Measurements from ENCODE around the gene GNAI2. TPM values are rescaled to one million over a fixed set of nuclear protein-coding genes. Genes with fewer than 3 reads are reported as not detected.
"Not testable (repeated sequence)": the region's sequence is repeated elsewhere in the genome, so short reads cannot be mapped to it uniquely, and the experiment has no call there.

Gene GNAI2
- total RNA-seq, 6 experiments from 2014 or later = 532 to 617 (median 582) TPM

DNA sequence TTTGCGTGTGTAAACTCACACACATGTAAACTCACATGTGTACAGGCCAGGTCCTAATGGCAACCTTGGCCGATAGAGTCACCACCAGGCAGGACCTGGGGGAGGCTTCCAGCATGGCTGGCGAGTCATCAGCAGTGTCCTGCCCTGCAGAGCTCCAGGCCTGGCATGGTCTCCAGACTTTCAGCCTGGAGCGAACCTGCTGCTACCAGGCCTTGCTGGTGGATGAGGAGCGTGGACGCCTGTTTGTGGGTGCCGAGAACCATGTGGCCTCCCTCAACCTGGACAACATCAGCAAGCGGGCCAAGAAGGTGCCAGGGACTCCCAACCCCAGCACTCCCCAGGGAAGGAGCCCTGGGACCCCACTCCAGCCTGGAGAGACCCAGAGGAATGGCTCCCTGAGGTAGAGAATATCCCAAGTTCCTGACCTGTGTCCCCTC lies 34.0 kb downstream of the GNAI2 start:
- TF ChIP-seq, protein P1, sequence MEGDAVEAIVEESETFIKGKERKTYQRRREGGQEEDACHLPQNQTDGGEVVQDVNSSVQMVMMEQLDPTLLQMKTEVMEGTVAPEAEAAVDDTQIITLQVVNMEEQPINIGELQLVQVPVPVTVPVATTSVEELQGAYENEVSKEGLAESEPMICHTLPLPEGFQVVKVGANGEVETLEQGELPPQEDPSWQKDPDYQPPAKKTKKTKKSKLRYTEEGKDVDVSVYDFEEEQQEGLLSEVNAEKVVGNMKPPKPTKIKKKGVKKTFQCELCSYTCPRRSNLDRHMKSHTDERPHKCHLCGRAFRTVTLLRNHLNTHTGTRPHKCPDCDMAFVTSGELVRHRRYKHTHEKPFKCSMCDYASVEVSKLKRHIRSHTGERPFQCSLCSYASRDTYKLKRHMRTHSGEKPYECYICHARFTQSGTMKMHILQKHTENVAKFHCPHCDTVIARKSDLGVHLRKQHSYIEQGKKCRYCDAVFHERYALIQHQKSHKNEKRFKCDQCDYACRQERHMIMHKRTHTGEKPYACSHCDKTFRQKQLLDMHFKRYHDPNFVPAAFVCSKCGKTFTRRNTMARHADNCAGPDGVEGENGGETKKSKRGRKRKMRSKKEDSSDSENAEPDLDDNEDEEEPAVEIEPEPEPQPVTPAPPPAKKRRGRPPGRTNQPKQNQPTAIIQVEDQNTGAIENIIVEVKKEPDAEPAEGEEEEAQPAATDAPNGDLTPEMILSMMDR (IDR thresholded peaks at IDR 0.05) = no peak
- H3K4me1 Mint-ChIP-seq (ENCODE audit: low read depth) = peaks cover 69% of the 10 kb centered on the region
- H3K9me3 Mint-ChIP-seq = no peaks in the 10 kb centered on the region
- no peaks in the 10 kb centered on the region for H3K36me3 Mint-ChIP-seq (ENCODE audit: low read depth)
- H3K4me3 Mint-ChIP-seq = peak overlapping the region; percentile 85
- peak; percentile 63 for DNase-seq
- peaks cover 10% of the 10 kb centered on the region for H3K27me3 Mint-ChIP-seq (ENCODE audit: insufficient read depth)
- H3K27ac Mint-ChIP-seq = peak overlapping the region; percentile 84

DNA sequence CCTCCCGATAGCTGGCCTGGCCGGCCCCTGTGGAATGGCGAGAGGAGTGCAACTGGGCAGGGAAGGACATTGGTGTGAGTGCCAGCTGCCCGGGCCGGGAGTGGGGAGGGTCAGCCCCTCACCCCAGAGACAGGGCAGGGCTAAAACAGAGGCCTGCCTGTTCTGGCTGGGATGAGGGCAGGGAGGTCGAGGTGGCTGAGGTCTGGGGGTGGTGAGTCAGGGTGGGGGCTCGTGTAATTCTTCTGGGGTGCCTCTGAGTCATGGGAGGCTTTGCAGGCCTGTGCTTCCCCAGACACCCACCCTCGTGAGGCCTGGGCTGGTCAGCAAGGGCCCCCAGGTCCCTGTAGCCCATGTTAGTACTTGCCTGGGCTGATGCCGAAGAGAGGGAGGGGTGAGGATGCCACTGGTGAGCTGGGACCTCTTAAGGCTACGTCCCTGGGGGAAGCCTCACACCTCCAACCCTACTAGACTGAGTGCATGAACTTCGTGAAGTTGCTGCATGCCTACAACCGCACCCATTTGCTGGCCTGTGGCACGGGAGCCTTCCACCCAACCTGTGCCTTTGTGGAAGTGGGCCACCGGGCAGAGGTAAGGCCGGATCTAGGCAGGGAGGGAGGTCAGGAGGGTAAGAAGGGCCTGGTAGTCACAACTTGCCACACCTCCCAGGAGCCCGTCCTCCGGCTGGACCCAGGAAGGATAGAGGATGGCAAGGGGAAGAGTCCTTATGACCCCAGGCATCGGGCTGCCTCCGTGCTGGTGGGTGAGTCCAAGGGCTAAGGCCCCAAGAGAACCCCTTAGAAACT lies 34.6 kb downstream of the GNAI2 start:
- TF ChIP-seq, protein P1 (IDR thresholded peaks at IDR 0.05) = no peak
- Mint-ChIP-seq H3K4me1 (ENCODE audit: low read depth) (peaks cover 64% of the 10 kb centered on the region), H3K9me3 (no peaks in the 10 kb centered on the region), H3K27me3 (ENCODE audit: insufficient read depth) (peaks cover 9% of the 10 kb centered on the region), H3K27ac (peak overlapping the region; percentile 84), H3K4me3 (peak overlapping the region; percentile 85), H3K36me3 (ENCODE audit: low read depth) (no peaks in the 10 kb centered on the region)
- DNase-seq = peak; percentile 29

DNA sequence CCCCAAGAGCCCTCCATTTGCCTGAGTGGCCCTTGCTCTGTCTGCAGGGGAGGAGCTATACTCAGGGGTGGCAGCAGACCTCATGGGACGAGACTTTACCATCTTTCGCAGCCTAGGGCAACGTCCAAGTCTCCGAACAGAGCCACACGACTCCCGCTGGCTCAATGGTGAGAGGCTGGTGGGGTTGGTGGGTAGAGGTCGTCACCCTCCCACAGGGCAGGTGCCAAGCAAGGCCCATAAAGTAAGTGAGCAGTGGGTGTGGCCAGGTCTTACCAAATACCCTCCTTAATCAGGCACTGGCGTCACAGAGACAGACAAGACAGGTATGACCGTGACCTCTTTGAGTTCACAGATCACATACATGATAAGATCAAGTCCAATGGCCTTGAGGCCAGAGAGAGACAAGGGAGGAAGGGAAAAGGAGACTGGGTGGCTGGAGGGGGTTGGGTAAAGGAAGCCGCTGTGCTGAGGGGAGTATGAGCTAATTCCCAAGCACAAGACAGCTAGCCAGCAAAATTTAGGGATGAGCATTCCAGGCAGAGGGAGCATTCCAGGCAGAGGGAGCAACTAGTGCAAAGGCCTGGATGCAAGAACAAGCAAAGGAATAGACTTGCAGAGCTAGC lies 35.4 kb downstream of the GNAI2 start:
- peaks cover 58% of the 10 kb centered on the region for H3K4me1 Mint-ChIP-seq (ENCODE audit: low read depth)
- H3K4me3 Mint-ChIP-seq = no peak overlapping the region; the same call in 1 of the 2 replicates
- TF ChIP-seq, protein P1 (IDR thresholded peaks at IDR 0.05) = no peak
- H3K27ac Mint-ChIP-seq = no peak overlapping the region; the same call in 1 of the 2 replicates
- no peaks in the 10 kb centered on the region for H3K9me3 Mint-ChIP-seq
- H3K27me3 Mint-ChIP-seq (ENCODE audit: insufficient read depth) = peaks cover 5% of the 10 kb centered on the region
- no peaks in the 10 kb centered on the region for H3K36me3 Mint-ChIP-seq (ENCODE audit: low read depth)
- no peak for DNase-seq

DNA sequence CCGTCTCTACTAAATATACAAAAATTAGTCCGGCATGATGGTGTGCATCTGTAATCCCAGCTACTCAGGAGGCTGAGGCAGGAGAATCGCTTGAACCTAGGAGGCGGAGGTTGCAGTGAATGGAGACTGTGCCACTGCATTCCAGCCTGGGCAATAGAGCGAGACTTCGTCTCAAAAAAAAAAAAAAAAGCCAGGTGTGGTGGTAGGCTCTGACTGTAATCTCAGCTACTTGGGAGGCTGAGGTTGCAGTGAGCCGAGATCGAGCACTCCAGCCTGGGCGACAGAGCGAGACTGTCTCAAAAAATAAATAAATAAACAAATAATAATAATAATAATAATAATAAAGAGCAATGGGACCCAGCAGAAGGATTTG lies 36.5 kb downstream of the GNAI2 start:
- not testable (repeated sequence) for H3K4me3 Mint-ChIP-seq; H3K9me3 Mint-ChIP-seq; H3K27me3 Mint-ChIP-seq (ENCODE audit: insufficient read depth); DNase-seq; H3K36me3 Mint-ChIP-seq (ENCODE audit: low read depth); H3K27ac Mint-ChIP-seq
- H3K4me1 Mint-ChIP-seq (ENCODE audit: low read depth) = peaks cover 55% of the 10 kb centered on the region

DNA sequence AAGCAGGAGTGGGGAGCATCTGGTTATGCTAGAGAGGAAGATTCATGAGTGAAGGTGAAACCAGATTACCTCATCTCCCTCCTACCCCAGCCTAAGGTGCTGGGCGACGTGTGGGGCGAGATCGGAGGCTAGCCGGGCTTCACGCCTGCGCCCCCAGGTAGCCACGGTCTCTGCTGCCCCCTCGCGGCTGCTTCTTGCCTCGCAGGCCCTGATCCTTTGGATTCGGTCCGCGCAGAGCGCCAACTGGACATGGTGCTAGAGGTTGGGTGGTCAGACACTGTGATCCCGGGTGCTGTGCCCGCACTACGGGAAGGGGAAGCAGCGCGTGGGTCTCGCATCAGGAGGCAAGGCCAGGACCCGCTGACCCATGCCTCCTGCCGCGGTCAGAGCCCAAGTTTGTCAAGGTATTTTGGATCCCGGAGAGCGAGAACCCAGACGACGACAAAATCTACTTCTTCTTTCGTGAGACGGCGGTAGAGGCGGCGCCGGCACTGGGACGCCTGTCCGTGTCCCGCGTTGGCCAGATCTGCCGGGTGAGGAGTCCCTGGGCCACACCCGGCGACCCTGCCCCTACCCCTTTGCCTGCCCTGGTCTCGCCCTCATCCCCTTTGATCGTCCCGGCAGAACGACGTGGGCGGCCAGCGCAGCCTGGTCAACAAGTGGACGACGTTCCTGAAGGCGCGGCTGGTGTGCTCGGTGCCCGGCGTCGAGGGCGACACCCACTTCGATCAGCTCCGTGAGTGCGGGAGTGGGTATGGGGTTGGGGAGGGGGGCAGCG lies 37.1 kb downstream of the GNAI2 start:
- TF ChIP-seq, protein P1 (IDR thresholded peaks at IDR 0.05) = peak; percentile 98
- no peaks in the 10 kb centered on the region for H3K36me3 Mint-ChIP-seq (ENCODE audit: low read depth)
- H3K4me1 Mint-ChIP-seq (ENCODE audit: low read depth) = peaks cover 49% of the 10 kb centered on the region
- peak overlapping the region; percentile 39; the same call in 1 of the 2 replicates for H3K4me3 Mint-ChIP-seq
- no peaks in the 10 kb centered on the region for H3K9me3 Mint-ChIP-seq
- peak; percentile 50 for DNase-seq
- peaks cover 2% of the 10 kb centered on the region for H3K27me3 Mint-ChIP-seq (ENCODE audit: insufficient read depth)
- H3K27ac Mint-ChIP-seq = no peak overlapping the region
